GM21381 (cell line): ENCODE measurements around the gene HS3ST2.
"Not testable (repeated sequence)": the region's sequence is repeated elsewhere in the genome, so short reads cannot be mapped to it uniquely, and the experiment has no call there.

Source experiments
- ATAC-seq: cut with Tn5 transposase; IDR thresholded peaks from one replicate; pipeline ENCODE4 v1.9.1; 2021; ENCODE audit warnings: mild to moderate bottlenecking, moderate library complexity; ENCODE audit not compliant: unreplicated experiment

HS3ST2 gene

DNA sequence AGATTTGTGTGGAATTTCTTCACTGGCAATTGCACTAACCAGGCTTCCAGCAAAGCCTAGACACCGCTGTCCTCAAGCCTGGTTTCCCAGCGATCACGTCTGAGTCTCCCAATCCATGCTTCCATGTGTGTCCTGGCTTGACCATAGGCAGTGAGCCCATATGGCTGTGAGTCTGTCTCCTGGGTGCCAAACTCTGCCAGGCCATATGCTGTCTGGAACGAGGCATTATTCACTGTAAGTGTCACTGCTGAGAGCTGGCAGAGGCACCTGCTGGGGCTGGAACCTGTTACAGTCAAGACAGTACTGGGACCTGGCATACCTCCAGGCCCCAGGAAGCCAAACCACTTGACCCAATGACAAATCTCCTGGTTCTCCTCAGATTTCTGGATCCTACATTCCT, 60.4 kb downstream of the HS3ST2 start:
- ATAC-seq = no peak

DNA sequence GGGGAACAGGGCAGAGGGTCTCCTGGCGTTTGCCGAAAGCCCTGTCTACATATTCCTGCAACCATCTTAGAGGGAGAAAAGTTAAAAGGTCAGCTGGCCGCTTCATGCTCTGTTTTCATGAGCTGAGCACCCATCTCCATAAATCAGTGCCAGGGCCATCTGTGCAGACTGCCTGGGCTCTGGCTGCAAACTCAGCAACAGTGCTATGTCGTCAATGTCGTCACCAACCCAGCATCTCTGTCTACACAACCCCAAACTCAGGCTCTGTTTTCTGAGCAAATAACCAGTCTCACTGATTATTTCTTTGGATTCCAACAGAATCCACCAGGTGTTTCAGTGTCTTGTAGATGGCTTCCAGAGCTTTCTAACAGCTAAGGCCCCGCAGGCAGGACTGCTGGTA, 65.0 kb downstream of the HS3ST2 start:
- no peak for ATAC-seq

DNA sequence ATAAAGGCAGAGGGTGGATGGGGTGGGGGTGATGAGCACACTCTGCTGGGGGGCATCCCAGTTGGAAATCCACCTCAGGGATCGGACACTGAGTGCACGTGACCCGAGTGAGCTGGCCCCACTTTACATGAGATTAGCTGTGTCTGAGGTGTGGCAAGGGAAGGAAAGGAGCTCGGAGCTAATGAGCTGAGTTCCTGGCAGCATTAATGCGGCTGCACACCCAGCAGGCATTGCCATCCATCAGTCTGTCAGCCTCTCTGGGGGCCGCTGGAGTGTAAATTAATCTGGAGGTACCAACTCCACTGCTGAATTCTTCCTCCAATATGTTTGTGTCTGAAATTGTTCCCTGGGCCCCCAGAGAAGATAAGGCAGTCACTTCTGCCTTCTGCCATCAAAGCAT, 65.5 kb downstream of the HS3ST2 start:
- no peak for ATAC-seq

DNA sequence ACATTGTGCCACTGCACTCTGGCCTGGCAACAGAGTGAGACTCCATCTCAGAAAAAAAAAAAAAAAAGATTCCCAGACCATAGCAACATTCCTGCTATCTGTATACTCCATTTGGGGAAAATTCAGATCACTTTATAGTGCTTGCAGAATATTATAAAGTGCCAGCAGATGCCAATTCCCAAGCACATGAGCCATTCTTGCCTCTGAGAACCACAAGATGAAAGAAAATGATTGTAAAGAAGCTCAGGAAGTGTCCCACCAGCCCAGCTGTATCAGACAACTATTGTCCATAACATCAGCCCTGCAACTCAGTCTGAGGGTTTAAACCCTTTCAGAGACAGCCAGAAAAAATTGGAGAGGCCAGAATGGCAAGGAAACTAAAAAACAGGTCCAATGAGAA, 69.0 kb downstream of the HS3ST2 start:
- ATAC-seq = no peak

DNA sequence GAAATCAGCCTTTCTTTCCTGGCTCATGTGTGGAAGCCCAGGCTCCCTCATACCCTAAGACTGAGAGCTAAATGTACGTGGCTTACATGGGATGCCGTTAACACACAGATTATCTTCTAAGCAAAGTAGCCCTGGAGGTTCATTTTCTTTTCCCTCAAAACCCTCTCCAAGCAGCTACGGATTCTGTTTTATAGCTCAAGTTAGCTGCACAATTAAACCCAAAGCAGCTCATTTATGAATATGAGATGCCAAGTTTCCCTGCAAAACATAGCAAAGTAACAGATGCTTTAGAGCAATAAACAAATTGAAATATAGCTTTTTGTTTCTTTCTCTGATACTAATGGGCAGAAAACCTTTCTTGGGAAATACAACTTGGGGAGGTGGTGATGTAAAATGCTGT, 72.0 kb downstream of the HS3ST2 start:
- ATAC-seq = no peak

DNA sequence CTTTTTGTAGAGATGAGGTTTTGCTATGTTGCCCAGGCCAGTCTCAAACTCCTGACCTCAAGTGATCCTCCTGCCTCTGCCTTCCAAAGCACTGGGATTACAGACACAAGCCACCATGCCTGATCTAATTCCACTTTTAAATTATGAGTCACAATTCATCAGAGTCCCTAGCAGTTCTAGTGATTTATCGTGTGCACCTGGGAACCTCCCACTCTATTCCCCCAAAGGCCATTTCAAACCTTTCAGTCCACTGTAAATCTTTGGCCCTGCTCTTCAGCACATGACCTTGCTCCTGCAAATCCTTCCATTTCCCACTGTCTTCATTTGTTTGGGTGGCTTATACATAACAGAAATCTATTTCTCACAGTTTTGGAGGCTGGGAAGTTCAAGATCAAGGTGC, 73.0 kb downstream of the HS3ST2 start:
- ATAC-seq = no peak

DNA sequence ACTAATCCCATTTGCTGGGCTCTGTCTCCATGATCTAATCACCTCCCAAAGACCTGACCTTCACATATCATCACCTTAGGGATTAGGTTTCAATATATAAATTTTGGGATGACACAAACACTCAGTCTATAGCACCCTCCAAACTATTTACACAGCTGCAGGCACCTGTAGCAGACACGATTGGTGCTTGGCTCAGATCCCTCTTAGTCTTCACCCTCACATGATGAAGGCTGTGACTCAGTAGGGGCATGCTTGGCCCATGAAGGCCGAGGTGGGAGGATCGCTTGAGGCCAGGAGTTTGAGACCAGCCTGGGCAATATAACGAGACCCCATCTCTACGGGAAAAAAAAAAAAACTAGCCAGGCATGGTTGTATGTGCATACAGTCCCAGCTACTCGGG, 73.5 kb downstream of the HS3ST2 start:
- ATAC-seq = no peak

DNA sequence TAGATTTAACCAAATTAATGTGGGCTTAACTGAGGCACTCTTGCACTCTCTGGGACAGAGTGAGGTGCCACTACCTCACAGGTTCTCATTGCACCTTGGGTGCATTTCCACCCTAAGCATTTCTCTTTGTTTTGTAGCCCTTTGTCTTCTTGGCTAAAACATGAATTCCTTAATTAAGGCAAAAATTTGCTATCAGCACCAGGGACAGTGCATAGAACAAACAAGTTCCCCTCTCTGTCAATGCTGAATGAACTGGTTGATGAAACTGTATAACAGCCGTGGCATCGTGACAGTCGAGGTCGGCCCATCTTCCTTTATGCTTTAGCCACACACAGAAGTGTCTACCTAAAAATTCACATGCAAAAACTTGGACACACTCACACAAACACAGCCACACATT, 74.8 kb downstream of the HS3ST2 start:
- no peak for ATAC-seq

DNA sequence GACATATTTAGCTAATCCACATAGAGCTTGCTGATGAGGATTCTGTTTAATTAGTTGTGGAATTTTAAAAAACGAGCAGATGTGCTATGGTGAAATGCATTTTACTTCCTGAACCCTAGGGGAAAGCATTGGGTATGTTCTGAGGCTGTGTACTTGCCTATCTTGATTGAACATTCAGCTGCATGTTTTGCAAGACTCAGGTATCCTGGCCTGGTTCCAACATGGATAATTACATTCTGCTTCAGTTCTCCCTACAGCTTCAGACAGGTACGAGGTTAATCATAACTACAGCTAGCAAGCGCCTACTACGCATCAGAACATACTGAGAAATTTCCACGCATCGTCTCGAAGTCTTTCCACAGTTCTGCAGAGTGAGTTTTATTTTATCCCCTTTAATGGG, 77.0 kb downstream of the HS3ST2 start:
- no peak for ATAC-seq

DNA sequence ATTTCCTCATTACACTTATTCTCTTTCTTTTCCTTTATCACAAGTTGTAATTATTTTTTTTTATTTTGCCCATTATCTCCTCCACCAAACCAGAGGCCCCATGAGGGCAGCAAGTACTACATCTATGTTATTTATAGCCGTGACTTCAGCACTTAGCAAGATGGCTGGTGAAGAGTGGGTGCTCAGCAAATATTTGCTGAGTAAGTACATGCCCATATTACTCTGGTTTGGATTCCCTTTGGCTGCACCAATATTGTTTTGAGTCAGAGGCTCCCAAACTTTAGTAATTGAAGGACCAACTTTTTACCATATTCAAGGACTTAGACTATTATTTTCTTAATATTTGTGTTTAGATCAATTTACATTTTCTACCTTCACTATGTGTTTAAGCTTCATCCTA, 83.2 kb downstream of the HS3ST2 start:
- no peak for ATAC-seq

DNA sequence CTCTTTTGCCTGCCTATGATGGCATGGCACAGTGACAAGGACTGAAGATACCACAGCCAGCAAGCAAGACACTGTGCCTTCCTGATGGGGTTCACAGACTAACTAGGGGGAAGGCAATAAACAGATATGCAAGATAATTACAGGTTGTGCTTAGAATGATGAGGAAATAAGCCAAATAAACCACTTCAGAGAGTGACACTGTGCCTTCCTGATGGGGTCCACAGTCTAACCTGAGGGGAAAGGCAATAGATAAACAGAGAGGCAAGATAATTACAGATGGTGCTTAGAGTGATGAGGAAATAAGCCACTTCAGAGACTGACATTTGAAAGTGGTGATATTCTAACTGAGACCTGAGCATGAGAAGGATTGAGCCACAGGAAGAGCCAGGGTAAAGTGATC, 84.2 kb downstream of the HS3ST2 start:
- ATAC-seq = no peak

DNA sequence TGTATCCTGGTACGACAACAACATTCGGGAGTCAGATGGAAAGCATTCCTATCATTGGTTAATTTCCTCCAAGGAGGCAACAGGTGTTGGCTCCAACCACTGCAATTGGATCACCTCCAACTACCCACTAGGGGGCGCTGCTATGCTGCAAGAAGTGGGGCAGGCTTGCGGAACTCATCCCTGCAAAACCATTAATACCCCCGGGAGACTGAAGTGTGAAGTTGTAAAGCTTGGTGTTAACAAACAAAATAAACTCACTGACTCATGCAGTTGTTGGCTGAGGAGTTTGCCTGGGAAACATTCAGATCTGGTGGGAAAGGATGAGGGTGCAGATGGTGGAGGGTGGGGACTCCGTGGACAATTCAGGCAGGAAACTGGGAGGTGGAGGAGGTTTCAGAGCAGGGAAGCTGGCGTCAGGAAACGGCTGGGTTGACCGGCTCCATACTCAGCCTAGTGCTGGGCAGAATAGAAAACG, 84.9 kb downstream of the HS3ST2 start:
- ATAC-seq = no peak

DNA sequence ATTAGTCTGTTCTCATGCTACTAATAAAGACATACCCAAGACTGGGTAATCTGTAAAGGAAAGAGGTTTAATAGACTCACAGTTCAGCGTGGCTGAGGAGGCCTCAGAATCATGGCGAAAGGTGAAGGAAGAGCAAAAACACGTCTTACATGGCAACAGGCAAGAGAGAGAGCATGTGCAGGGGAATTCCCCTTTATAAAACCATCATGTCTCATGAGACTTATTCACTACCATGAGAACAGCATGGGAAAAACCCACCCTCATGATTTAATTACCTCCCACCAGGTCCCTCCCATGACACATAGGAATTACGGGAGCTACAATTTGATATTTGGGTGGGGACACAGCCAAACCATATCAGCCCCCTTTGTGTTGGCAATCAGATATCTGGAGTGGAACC, 85.6 kb downstream of the HS3ST2 start:
- ATAC-seq = not testable (repeated sequence)

DNA sequence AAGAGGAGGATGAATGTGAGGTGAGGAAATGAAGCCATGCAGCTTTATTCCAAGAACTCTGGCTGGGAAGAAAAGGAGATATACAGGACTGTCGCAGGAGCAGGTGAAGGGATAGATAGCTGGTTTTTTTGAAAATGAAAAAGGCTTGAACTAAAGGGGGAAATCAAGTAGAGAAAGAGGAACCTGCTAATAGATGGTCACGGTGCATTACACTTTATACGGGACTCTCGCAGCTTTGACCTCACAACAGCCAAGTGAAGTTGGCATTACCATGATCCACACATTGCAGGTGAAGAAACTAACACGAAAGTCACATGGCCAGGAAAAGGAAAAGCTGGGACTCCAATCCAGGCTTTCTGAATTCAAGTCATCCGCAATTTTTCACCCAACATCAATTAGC, 86.9 kb downstream of the HS3ST2 start:
- no peak for ATAC-seq

DNA sequence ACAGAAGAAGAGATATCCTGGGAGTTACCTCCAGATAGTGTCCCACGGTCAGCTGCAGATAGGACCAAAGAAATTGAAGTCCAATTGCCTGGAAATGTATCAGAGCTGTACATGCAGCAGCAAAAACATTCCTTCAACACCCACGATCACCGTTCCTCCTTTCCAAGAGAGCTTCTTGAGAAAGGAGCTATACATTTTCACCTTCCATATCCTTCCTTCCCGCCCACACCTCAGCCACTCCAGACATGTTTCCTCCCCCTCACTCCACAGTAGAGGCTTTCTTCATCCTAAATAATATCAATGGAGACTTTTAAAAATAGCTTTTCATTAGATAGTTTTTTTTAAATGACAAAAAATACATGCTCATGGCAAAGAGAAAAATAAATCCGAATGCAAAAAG, 87.6 kb downstream of the HS3ST2 start:
- no peak for ATAC-seq

DNA sequence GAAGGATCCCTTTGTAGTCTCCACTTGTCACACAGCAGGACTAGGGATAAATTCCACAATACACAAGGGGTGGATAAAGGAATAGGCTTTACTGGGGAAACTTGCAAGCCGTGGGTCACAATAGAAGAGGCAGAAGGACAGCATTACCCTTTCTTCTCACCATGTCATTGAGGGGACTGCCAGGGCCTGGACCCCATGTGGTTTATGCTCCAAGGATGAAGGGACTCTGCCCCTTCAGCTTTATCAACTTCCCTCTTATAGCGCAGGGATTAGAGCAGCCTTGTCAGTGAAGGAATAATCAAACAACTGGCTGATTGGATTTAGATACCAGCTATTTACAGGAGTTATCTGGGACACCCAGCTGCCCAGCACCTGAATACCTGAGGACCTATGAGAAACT, 89.8 kb downstream of the HS3ST2 start:
- no peak for ATAC-seq

DNA sequence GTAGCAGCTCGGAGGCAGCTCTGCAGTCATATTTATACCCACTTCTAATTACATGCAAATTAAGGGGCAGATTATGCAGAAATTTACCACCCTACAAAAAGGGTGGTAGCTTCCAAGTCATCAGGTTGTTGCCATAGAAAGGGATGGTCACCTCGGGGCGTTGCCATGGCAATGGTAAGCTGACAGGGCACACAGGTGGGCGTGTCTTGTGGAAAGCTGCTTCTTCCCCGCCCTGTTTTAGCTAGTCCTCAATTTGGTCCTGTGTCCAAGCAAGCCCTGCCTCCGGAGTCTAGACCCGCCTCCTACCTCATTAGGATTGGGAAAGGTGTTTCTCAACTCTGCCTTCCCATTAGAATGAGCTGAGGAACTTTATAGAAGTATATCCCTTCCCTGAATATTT, 98.7 kb downstream of the HS3ST2 start:
- no peak for ATAC-seq

DNA sequence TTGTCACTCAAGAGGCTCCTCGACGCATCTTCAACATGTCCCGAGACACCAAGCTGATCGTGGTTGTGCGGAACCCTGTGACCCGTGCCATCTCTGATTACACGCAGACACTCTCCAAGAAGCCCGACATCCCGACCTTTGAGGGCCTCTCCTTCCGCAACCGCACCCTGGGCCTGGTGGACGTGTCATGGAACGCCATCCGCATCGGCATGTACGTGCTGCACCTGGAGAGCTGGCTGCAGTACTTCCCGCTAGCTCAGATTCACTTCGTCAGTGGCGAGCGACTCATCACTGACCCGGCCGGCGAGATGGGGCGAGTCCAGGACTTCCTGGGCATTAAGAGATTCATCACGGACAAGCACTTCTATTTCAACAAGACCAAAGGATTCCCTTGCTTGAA, 101.0 kb downstream of the HS3ST2 start:
- no peak for ATAC-seq

DNA sequence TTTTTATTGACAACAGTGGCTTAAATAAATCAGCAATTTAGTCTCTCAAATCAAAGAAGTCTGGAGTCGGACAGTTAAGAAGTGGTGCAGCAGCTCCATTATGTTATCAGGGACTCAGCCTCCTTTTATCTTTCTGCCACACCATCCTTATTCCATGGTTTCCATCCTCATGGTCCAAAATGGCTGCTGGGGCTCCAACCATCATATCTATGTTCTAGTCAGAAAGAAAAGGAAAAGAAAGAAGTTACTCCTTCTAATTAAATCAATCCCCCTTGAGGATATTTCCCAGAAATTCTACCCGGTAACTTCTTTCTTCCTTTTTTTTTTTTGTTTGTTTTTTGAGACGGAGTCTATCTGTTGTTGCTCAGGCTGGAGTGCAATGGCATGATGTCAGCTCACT, 109.5 kb downstream of the HS3ST2 start:
- ATAC-seq = no peak

DNA sequence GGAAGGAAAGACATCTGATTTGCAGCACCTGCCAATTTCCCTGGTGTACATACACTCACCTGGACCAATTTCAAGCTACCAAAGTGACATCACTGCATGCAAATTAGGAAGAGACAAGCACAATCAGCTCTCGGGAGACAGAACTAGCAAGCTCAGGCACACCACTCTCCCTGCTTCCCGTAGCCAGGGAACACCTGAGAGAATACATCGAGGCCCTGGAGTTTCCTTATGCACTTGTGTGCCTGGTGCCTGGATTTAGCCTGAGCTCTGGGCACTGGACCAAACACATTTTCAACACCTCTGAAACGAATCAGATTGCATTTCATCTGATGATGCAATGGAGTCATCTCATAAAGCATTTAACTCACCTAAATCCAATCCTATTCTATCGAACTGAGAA, 110.5 kb downstream of the HS3ST2 start:
- no peak for ATAC-seq

DNA sequence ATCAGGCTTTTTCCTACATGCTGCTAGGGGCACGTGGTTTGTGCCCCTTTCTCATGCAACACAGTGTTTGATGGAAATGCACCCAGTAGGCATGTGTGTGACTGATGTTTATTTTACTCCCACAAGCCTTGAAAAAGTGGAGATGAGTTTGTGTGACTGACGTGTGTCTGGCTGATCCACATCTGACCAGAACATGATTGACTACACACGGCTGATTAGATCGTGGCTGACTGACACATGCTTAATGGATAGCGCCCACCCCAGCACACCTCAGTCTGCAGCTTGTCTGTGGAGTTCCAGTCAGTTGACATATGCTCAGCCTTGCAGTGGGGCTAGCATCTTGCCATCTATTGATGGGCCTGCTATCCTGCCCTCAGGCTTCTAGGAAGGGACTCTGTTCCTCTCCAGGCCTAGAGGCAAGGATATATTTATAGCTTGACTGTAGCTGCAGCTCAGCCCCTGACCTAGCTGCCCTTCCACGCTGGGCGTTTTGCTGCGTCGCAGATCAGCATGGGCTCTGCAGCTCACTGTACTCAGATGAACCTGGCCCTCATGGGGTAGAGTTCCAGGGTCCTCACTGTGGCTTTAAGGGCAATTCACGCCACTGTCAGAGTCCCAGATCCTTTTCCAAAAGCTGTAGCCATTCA, 112.3 kb downstream of the HS3ST2 start:
- ATAC-seq = no peak

DNA sequence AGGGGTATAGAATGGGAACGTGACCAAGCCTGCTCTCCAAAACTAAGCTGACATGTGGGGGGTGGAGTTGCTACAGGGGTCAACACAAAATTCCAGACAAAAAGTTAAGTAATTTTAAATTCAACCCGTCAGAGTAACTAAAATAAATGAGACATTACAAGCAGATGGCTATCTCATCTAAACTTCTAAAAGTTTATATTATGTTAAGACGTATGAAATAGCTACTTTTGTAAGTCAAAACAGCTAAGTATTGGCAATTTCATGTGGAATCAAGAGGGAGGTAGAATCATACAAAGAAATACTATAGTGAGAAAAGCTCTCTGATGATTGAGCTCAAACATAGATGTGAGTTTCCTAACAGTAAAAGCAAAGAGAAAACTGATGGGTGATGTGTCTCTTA, 113.3 kb downstream of the HS3ST2 start:
- no peak for ATAC-seq

DNA sequence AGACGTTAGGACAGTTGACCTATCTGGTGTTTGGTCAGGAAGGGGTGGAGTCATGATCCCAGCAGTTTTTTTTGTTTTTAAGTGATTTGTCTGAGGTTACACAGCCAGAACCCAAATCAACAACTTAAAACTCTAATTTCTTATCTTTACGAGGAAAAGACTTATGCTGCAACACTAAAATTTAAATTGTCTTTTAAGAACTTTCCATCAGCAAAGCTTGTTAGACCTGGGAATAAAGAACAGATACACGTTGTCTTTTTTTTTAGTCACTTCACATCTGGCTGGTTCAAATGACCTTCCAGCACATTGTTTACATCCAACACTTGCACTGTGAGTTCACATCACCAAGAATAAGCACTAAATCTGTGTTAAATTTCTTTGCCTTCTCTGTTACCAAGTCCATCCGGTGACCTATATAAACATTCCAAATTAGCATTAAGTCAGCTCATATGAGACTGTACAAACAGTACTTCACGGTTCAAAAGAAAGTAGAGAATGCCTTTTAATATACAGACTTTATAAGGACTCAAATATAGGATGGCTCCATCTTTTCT, 115.0 kb downstream of the HS3ST2 start:
- ATAC-seq = no peak
